ENCODE data around the gene CHMP3.

- TF ChIP-seq NFIC (IDR thresholded peaks at IDR 0.05) (no peak), EP300 (IDR thresholded peaks at IDR 0.05; ENCODE audit: borderline replicate concordance) (no peak), CREB1 (IDR thresholded peaks at IDR 0.05; ENCODE audit: low read depth) (no peak), FOXM1 (IDR thresholded peaks at IDR 0.05; ENCODE audit: borderline replicate concordance, low read depth) (no peak), REST (IDR thresholded peaks at IDR 0.05; ENCODE audit: low read depth) (no peak), TAF1 (IDR thresholded peaks at IDR 0.05; ENCODE audit: low read depth) (no peak), CEBPB (IDR thresholded peaks at IDR 0.05) (no peak), TCF12 (IDR thresholded peaks at IDR 0.05; ENCODE audit: low read depth) (no peak), USF1 (IDR thresholded peaks at IDR 0.05) (no peak), YY1 (IDR thresholded peaks at IDR 0.05; ENCODE audit: low read depth) (no peak)
Observed at GRCh38 chr2:86482034-86482433, 81.2 kb downstream of the CHMP3 start.

All from Ishikawa (cell line).